Spleen (tissue), 11 donors: ENCODE results near the gene GJA5. TPM values are rescaled to one million over a fixed set of nuclear protein-coding genes. Genes with fewer than 3 reads are reported as not detected.
A peak's percentile ranks its signal among the peaks of the same experiment; 100 is the strongest.

Experiments used
- DNase-seq: peaks from one replicate; pipeline ENCODE4 v3.0.0-alpha.2; 2020
- H3K27ac ChIP-seq, 8 donors: fragments of 200-600 bp; sonication (generic) in 7 of 8; 1 replicate in 4 of 8; 2 replicates in 4 of 8; pipeline versions ENCODE4 v1.5.0 to v1.8.0; 2016 to 2021; ENCODE audit warnings: inconsistent platforms in 4 of 8, mild to moderate bottlenecking in 4 of 8, moderate library complexity in 1 of 8
- H3K27me3 ChIP-seq, 7 donors: fragments of 200-600 bp; sonication (generic) in 6 of 7; replicated peaks in 1 of 7; 1 replicate in 4 of 7; 2 replicates in 3 of 7; pipeline versions ENCODE4 v1.5.0 to v1.8.0; 2016 to 2021; ENCODE audit warnings: inconsistent platforms in 3 of 7, mild to moderate bottlenecking in 1 of 7
- H3K36me3 ChIP-seq, 6 donors: fragments of 200-600 bp; sonication (generic) in 5 of 6; 1 replicate in 4 of 6; 2 replicates in 2 of 6; pipeline versions ENCODE4 v1.5.0 to v1.8.0; 2016 to 2021; ENCODE audit warnings: inconsistent platforms in 2 of 6
- H3K4me1 ChIP-seq, 6 donors: fragments of 200-600 bp; sonication (generic) in 5 of 6; 1 replicate in 3 of 6; 2 replicates in 3 of 6; pipeline versions ENCODE4 v1.5.0 to v1.8.0; 2016 to 2021; ENCODE audit warnings: inconsistent platforms in 3 of 6
- H3K4me3 ChIP-seq, 8 donors: fragments of 200-600 bp; sonication (generic) in 7 of 8; 1 replicate in 4 of 8; 2 replicates in 4 of 8; pipeline versions ENCODE4 v1.5.0 to v1.8.0; 2016 to 2021; ENCODE audit warnings: inconsistent platforms in 4 of 8, mild to moderate bottlenecking in 4 of 8, moderate library complexity in 2 of 8
- H3K9me3 ChIP-seq, 8 donors: fragments of 200-600 bp; sonication (generic) in 7 of 8; 1 replicate in 4 of 8; 2 replicates in 4 of 8; pipeline versions ENCODE4 v1.5.0 to v1.8.0; 2016 to 2021; ENCODE audit warnings: inconsistent platforms in 4 of 8
- CTCF ChIP-seq, 11 experiments: fragments of 200-600 bp in 7 of 11; fragments of 450-650 bp in 4 of 11; sonication (generic) in 4 of 11; IDR thresholded peaks in 8 of 11; conservative IDR thresholded peaks in 3 of 11; 1 replicate in 7 of 11; 2 replicates in 4 of 11; pipeline versions ENCODE4 v1.4.0 to v1.8.0; 2016 to 2021; ENCODE audit warnings: antibody characterized with exemption in 11 of 11, inconsistent platforms in 4 of 11, mild to moderate bottlenecking in 1 of 11
- POLR2A ChIP-seq, 3 donors: fragments of 450-650 bp; IDR thresholded peaks; one replicate each; pipeline ENCODE4 v1.5.1; 2017; ENCODE audit warnings: antibody characterized with exemption in 3 of 3, mild to moderate bottlenecking in 1 of 3
- POLR2AphosphoS5 ChIP-seq, 3 donors: sonication (generic); formaldehyde crosslinking; IDR thresholded peaks; one replicate each; pipeline ENCODE4 v1.5.1; 2017; ENCODE audit warnings: antibody characterized with exemption in 3 of 3
- WGBS, 5 donors: extraction: QIAGEN DNeasy Blood & Tissue Kit in 3 of 5; methylation state at CpG; one replicate each; pipeline versions ENCODE4 v1.1.5 to v1.1.7; 2013 to 2018; 5-methylcytosine and 5-hydroxymethylcytosine counted together
- intact Hi-C: fragments of 100-400 bp; cut with DNase I; formaldehyde crosslinking; loops from one replicate; pipeline ENCODE4 v1.15.0; 2023; ENCODE audit warnings: low total_unique reads
- polyA plus RNA-seq, 3 donors: library from polyadenylated mRNA; stranded (reverse); fragments of 200-250 nt; gene quantifications; one replicate each; pipeline ENCODE4 v1.2.1, GENCODE V29; 2013
- total RNA-seq, 7 donors: library from RNA; depleted of rRNA in 3 of 7; stranded (reverse); fragments of >200 nt in 3 of 7; fragmentation: NEBNext Ultra II Directional in 4 of 7; extraction: Animal tissue kit (Norgen Biotek cat#: 25700) in 4 of 7; gene quantifications; one replicate each; pipeline versions ENCODE4 v1.1.0 to v1.2.1, GENCODE V29; 2016 to 2021
- donor health status: healthy with polysubstance abuse.
- donor health status: DM: no; HTN: no; CAD: no; lungs with moderate emphysema.
- donor health status: DM: no; HTN: no; CAD: no.
- donor health status: Bipolar disorder and iron deficiency.
- donor health status: healthy.
- donor health status: DM: no; HTN: no; CAD: no.
- donor health status: DM: yes; HTN: yes; CAD: no.

The GJA5 gene
- total and polyA plus RNA-seq, 10 donors: 1.5 to 19.8 (median 6.1) TPM

GRCh38 chr1:147781056-147781471 lies 20.7 kb upstream of the GJA5 start:
- Histone ChIP-seq H3K36me3 (no peaks in the 10 kb centered on the region), H3K27ac (no peak overlapping the region), H3K27me3 (peaks cover 0 to 48% (median 0%) of the 10 kb centered on the region in 7 donors), H3K4me3 (no peak overlapping the region), H3K9me3 (no peaks in the 10 kb centered on the region), H3K4me1 (no peaks in the 10 kb centered on the region)
- TF ChIP-seq CTCF (IDR thresholded peaks at IDR 0.05 in 8 of 11, conservative IDR thresholded peaks at IDR 0.05 in 3 of 11) (no peak), POLR2AphosphoS5 (IDR thresholded peaks at IDR 0.05) (no peak), POLR2A (IDR thresholded peaks at IDR 0.05) (no peak)
- intact Hi-C loops: no loop called here
- no peak for DNase-seq
- WGBS, 5 donors: 50 to 65% (median 53%) methylated on average over 3 of the region's 3 CpGs

DNA sequence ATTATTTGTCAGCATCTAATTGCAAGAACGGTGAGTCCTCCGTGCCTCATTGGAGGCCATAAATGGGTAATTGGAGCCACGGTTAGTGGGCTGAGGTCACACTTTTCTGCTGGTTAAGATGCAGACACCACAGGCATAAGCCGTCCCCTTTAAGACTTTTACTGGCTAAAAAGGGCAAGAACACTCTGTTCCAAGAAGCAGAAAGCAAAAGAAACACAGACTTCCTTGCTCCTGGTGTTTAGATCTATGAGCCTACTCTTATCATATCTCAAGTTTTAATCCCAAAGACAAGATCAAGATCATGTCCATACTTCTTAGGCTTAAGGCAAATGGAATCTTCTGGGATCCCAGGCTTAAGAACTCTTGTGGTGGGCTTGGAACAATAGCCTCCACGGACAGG lies 17.3 kb upstream of the GJA5 start:
- no peak for DNase-seq
- Histone ChIP-seq H3K4me3 (no peak overlapping the region), H3K27me3 (peaks cover 0 to 58% (median 4%) of the 10 kb centered on the region in 7 donors), H3K9me3 (no peaks in the 10 kb centered on the region), H3K4me1 (peaks cover 0 to 8% (median 0%) of the 10 kb centered on the region in 6 donors), H3K36me3 (no peaks in the 10 kb centered on the region), H3K27ac (no peak overlapping the region)
- intact Hi-C loops: no loop called here
- WGBS, 5 donors: 53 to 77% (median 65%) methylated on average over 5 of the region's 5 CpGs
- TF ChIP-seq POLR2A (IDR thresholded peaks at IDR 0.05): no peak
- TF ChIP-seq CTCF (IDR thresholded peaks at IDR 0.05 in 8 of 11, conservative IDR thresholded peaks at IDR 0.05 in 3 of 11): no peak

DNA sequence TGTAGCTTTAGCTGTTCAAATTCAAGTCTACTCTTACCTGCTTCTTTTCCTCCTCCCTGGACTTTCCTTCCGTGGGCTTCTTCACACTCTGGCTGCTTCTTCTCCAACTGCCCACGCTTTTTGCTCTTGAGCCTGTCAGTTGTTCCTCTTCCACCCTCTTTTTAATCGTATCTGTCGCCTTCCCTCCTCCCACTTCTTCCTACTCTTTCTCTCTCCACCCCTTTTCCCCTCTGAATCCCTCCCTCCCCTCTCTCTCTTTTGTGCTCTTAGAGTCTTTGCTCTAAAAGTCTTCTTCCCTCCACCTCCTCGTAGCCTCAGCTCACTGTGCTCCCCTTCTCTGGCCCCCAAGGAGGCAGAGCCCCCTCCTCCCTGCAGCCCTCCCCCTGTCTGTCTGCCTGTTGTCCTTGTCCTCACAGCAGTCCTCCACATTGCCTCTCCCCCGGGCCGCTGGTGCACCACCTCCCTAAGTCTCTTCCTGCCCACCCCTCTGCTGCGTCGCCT lies 12.9 kb upstream of the GJA5 start:
- H3K4me1 ChIP-seq: peaks cover 0 to 17% (median 0%) of the 10 kb centered on the region in 6 donors
- H3K27ac ChIP-seq: no peak overlapping the region

DNA sequence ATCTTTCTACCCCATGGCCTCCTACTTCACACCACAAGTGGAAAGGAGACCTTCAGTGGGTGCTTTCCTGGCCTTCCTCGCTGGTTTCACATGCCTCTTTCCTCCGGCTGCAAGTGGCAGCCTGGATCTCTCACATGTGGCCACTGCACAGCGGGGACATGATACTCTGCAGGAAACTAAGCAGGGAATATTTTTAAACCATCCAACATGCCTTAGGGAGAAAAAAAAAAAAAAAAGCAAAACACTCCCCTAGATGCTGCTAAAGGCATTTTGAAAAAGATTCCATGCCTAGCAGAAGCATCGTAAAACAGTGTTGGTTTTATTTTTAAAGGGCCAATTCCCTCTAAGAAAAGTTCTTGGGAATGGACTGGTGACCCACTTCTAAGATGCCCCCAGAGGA lies 12.2 kb upstream of the GJA5 start:
- TF ChIP-seq POLR2A (IDR thresholded peaks at IDR 0.05): no peak
- TF ChIP-seq POLR2AphosphoS5 (IDR thresholded peaks at IDR 0.05): no peak
- no peak for TF ChIP-seq CTCF (IDR thresholded peaks at IDR 0.05 in 8 of 11, conservative IDR thresholded peaks at IDR 0.05 in 3 of 11)
- WGBS, 5 donors: 52 to 71% (median 66%) methylated on average over 4 of the region's 4 CpGs
- intact Hi-C loops: no loop called here
- DNase-seq: no peak
- H3K4me1 ChIP-seq: peaks cover 0 to 17% (median 0%) of the 10 kb centered on the region in 6 donors
- no peak overlapping the region for H3K27ac ChIP-seq
- H3K36me3 ChIP-seq: no peaks in the 10 kb centered on the region
- peak overlapping the region in 2 of 8 donors; percentile 0 to 2 for H3K4me3 ChIP-seq
- no peaks in the 10 kb centered on the region for H3K9me3 ChIP-seq
- peaks cover 0 to 43% (median 4%) of the 10 kb centered on the region in 7 donors for H3K27me3 ChIP-seq

More for the DNA sequence above, 12.9 kb upstream of the GJA5 start:
- H3K4me3 ChIP-seq: peak overlapping the region in 1 of 8 donors; percentile 0
- TF ChIP-seq POLR2AphosphoS5 (IDR thresholded peaks at IDR 0.05) (no peak), CTCF (IDR thresholded peaks at IDR 0.05 in 8 of 11, conservative IDR thresholded peaks at IDR 0.05 in 3 of 11) (no peak)
- intact Hi-C loops: no loop called here
- H3K36me3 ChIP-seq: no peaks in the 10 kb centered on the region
- no peak for DNase-seq
- 30 to 45% (median 33%) methylated on average over 9 of the region's 9 CpGs for WGBS, 5 donors
- H3K9me3 ChIP-seq: no peaks in the 10 kb centered on the region
- peaks cover 0 to 50% (median 4%) of the 10 kb centered on the region in 7 donors for H3K27me3 ChIP-seq
